Jurkat, Clone E6-1 (cell line): ENCODE data around the gene SPAG17.

Experiments used
- DNase-seq: peaks from one replicate; pipeline ENCODE4 v3.0.0-alpha.2; 2011; ENCODE audit warnings: low read depth, low spot score
- H3K4me3 ChIP-seq: 2 replicates; pipeline ENCODE4 v1.5.1; 2011; ENCODE audit warnings: mild to moderate bottlenecking, low read length, control low read depth, moderate library complexity

The SPAG17 gene

GRCh38 chr1:118183586-118183985 lies 1.4 kb downstream of the SPAG17 start:
- DNase-seq = no peak
- H3K4me3 ChIP-seq = no peak overlapping the region

GRCh38 chr1:118177998-118178397 lies 7.0 kb downstream of the SPAG17 start:
- no peak for DNase-seq
- H3K4me3 ChIP-seq = no peak overlapping the region

GRCh38 chr1:118169016-118169415 lies 16.0 kb downstream of the SPAG17 start:
- no peak for DNase-seq

GRCh38 chr1:118160806-118161205 lies 24.2 kb downstream of the SPAG17 start:
- no peak for DNase-seq
- no peak overlapping the region for H3K4me3 ChIP-seq

More at GRCh38 chr1:118169016-118169415, 16.0 kb downstream of the SPAG17 start:
- no peak overlapping the region for H3K4me3 ChIP-seq

GRCh38 chr1:118159569-118159968 lies 25.5 kb downstream of the SPAG17 start:
- H3K4me3 ChIP-seq = no peak overlapping the region
- DNase-seq = no peak

- no peak for DNase-seq
- no peak overlapping the region for H3K4me3 ChIP-seq
Observed at GRCh38 chr1:118158924-118159323, 26.1 kb downstream of the SPAG17 start.

- H3K4me3 ChIP-seq = no peak overlapping the region
- DNase-seq = no peak
Observed at GRCh38 chr1:118157506-118157905, 27.5 kb downstream of the SPAG17 start.

- DNase-seq = no peak
- H3K4me3 ChIP-seq = no peak overlapping the region
Observed at GRCh38 chr1:118155106-118155505, 29.9 kb downstream of the SPAG17 start.

GRCh38 chr1:118154220-118154619 lies 30.8 kb downstream of the SPAG17 start:
- H3K4me3 ChIP-seq = no peak overlapping the region
- DNase-seq = no peak

GRCh38 chr1:118151312-118151937 lies 33.6 kb downstream of the SPAG17 start:
- DNase-seq = peak; percentile 49
- H3K4me3 ChIP-seq = no peak overlapping the region

GRCh38 chr1:118149799-118150198 lies 35.2 kb downstream of the SPAG17 start:
- DNase-seq = no peak
- H3K4me3 ChIP-seq = no peak overlapping the region

GRCh38 chr1:118148034-118148433 lies 37.0 kb downstream of the SPAG17 start:
- DNase-seq = no peak
- H3K4me3 ChIP-seq = no peak overlapping the region

- no peak for DNase-seq
- no peak overlapping the region for H3K4me3 ChIP-seq
Observed at GRCh38 chr1:118147522-118147921, 37.5 kb downstream of the SPAG17 start.

GRCh38 chr1:118145721-118146120 lies 39.3 kb downstream of the SPAG17 start:
- H3K4me3 ChIP-seq = no peak overlapping the region
- no peak for DNase-seq

GRCh38 chr1:118144684-118145083 lies 40.3 kb downstream of the SPAG17 start:
- no peak overlapping the region for H3K4me3 ChIP-seq
- DNase-seq = no peak

- H3K4me3 ChIP-seq = no peak overlapping the region
- DNase-seq = no peak
Observed at GRCh38 chr1:118143831-118144230, 41.2 kb downstream of the SPAG17 start.

- no peak overlapping the region for H3K4me3 ChIP-seq
- no peak for DNase-seq
Observed at GRCh38 chr1:118143121-118143520, 41.9 kb downstream of the SPAG17 start.

GRCh38 chr1:118142546-118142945 lies 42.5 kb downstream of the SPAG17 start:
- no peak overlapping the region for H3K4me3 ChIP-seq
- no peak for DNase-seq

- no peak overlapping the region for H3K4me3 ChIP-seq
- no peak for DNase-seq
Observed at GRCh38 chr1:118137900-118138299, 47.1 kb downstream of the SPAG17 start.

- H3K4me3 ChIP-seq = no peak overlapping the region
- DNase-seq = no peak
Observed at GRCh38 chr1:118136187-118136941, 48.7 kb downstream of the SPAG17 start.

GRCh38 chr1:118132000-118132399 lies 53.0 kb downstream of the SPAG17 start:
- no peak overlapping the region for H3K4me3 ChIP-seq
- DNase-seq = no peak
